HG02642 (cell line): ENCODE data around the gene PFDN6.

Experiments
- ATAC-seq: cut with Tn5 transposase; IDR thresholded peaks from one replicate; pipeline ENCODE4 v1.9.1; 2021; ENCODE audit warnings: mild to moderate bottlenecking; ENCODE audit not compliant: unreplicated experiment, poor library complexity

The PFDN6 gene

DNA sequence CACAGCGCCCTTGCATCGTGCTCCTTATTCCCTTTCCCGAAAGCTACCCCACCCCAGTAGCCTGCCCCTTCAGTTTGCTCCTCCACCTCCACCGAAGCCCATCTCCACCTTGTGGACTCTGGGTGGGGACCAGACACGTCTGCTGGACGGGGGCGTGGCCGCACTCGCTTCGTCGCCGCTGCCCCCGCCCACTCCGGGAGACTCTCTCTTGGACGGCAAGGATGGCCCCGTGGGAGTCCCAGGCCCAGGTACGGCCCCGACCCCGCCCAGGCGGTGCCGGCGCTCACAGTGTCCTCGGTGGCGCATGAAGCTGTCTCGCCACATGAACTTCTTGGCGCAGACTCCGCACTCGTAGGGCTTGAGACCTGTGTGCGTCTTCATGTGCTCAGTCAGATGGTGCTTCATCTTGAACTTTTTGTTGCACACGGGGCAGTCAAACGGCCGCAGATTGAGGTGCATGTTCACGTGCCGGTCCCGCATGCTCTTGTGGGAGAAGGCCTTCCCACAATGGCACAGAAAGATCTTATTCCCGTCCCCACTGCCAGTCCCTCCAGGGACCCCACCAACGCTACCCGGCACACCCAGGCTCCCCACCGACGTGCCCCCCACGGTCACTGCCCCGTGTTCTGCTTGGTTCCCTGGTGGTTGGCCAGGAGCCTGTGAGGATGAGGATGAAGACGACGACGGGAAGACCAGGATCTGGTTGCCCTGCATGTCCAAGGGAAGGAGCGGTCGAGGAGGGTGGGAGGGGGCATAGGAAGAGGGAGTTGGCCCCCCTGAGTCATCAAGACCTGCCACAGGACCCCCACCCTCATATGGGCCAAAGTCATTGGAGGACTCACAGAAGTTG is 25.8 kb downstream of the PFDN6 start:
- no peak for ATAC-seq

DNA sequence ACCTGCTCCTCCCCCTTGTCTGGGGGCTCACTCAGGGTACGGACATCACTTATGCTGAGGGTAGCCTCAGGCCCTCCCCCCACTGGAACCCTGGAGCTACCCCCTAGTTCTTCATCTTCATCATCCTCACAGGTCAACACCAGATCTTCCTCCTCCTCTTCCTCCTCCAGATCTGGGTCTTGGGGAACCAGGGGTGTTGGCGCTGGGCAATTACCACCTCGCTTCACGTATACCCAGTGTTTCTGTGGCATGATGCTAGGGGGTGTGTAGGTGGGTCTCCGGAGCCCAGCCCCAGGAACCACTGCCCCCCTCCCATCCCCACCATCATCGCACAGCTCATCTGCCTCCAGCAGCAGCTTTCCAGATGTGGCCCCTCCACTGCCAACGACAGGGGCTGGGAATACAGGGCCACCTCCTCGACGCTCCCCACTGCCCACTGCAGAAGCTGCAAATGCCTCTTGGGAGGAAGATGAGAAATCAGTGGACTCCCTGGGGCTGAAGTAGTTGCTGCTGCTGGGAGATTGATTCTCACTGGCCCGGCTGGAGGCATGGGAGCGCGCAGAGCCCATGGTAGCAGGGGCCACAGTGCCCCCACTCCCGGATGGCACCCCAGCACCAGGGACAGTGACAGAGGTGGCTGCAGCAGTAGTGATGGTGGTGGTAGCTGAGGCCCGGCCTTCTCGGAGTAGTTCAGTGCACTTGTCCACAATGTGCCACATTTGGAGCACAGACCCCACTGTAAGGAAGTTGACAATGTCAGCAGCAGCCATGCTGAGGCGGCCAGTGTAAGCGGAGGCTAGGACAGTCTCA is 26.6 kb downstream of the PFDN6 start:
- no peak for ATAC-seq

DNA sequence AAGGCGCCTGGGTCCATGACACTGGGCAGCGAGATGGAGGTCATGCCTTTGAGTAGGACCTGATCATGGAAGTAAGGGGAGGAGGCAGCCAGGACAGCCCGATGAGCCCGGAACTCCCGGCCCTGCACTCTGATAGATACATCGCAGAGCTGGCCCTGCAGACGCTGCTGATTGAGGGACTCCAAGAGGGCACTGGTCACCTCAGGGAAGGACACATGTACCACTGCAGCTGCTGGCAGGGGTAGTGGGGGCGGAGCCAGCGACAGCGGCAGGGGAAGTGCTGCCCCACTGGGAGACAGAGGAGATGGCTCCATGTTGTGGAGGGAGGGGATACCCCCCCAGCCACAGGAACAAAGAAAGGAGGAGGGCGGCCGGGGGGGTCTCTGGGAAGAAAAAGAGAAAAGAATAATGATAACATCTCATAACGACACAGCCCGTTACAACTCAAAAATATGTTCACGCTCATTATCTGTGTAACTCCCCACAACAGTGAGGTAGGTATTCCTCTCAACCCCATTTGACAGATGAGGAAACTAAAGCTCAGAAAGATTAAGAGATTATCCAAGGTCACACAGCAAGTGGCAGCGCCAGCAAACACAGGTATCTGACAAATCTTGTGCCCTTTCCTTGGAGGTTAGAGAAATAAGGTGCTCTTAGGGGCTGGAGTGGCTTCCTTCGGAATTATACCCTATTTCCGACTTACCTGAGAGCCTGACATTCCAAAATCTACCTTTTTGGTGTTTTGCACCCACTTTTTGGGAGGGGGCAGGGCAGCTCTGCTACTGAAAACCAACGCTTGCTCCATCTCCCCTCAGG is 27.4 kb downstream of the PFDN6 start:
- no peak for ATAC-seq

DNA sequence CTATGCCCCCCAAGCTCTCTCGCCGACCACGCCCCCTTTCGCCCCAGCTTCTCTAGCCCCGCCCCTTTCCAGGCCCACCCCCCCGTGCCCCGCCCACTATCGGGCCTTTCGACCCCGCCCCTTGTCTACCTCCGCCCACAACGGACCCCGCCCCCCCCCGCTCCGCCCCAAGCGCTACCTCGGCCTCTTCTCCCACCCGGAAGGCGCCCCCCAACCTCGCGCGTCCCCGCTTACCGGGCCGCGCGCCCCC is 27.9 kb downstream of the PFDN6 start:
- ATAC-seq: no peak

DNA sequence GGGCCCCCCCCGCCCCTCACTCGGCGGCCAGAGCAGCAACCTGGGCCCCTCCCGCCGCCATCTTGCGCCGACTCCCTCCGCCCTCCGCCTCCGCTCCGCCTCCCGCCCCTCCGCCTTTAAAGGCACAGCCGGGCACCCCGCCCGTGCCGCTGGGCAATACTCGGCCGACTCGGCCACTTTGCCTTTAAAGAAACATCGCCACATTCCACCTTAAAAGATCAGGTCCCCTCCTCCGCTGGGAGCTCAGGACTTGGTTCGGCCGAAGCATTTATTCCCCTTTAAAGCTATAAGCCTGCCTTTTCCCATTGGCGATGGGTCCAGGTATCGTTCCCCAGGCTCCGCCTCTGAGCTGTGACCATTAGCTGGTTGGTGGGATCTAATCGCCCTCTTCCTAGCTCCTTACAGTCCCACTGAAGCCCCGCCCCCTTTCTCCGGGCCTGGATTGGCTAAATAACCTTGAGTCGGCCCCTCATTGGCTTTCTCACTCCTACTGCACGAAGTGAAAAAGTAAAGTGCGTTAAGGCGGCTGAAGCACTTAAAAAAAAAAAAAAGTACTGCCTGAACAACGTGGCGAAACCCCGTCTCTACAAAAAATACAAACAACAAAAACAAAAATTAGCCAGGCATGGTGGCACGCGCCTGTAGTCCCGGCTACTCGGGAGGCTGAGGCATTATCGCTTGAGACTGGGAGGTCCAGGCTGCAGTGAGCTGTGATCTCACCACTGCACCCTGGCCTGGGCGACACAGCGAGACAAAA is 28.4 kb downstream of the PFDN6 start, which contains the start of gene ZBTB22:
Gene ZBTB22 (minus strand): TSS at position 76 of the 757 bp plus-strand sequence. CDS start 828 bp downstream, outside the sequence.
- peak; percentile 57 for ATAC-seq

DNA sequence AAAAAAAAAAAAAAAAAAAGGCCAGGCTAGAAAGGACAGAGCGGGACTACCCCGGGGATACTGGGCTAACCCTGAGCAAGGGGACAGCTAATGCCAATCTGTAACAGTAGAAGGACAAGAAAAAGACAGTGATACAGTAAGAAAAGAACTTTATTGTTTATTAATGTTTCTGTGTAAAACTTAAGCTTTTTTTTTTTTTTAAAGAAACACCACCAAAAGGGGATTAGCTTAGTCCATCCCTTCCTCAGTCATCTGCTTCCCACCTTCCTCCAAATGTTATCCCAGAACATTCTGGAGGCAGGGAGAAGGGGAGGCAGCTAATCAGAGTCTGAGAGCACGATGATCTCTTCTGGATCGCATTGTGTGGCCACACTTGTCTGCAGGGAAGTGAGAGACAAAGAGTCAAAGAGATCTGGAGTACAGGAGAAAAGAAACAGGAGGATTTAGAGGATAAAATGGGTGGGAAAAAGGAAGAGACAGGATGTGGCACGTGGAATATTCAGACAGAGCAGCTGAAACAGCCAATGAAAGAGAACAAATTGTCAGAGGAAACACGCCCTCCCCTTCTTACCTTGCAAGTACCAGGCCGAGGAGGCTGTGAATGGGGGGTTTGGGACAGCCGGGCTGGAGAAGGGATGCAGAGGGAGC is 29.1 kb downstream of the PFDN6 start:
- ATAC-seq: no peak

DNA sequence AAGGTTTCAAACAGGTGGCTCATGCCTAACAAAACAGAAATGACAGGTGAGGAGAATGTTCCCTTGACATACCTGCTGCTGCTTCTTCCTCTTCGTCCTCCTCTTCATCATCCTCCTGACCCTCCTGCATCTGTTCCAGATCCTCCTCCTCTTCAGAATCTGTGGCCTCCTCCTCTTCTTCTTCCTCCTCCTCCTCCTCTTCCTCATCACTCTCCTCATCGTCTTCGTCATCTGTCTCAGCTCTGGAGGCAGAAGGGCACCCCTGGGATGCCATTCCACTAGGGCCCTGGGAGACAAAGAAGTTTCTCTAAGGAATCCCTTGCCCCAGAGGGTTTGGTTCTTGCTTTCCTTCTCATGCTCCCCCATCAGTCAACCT is 30.5 kb downstream of the PFDN6 start:
- ATAC-seq: no peak

DNA sequence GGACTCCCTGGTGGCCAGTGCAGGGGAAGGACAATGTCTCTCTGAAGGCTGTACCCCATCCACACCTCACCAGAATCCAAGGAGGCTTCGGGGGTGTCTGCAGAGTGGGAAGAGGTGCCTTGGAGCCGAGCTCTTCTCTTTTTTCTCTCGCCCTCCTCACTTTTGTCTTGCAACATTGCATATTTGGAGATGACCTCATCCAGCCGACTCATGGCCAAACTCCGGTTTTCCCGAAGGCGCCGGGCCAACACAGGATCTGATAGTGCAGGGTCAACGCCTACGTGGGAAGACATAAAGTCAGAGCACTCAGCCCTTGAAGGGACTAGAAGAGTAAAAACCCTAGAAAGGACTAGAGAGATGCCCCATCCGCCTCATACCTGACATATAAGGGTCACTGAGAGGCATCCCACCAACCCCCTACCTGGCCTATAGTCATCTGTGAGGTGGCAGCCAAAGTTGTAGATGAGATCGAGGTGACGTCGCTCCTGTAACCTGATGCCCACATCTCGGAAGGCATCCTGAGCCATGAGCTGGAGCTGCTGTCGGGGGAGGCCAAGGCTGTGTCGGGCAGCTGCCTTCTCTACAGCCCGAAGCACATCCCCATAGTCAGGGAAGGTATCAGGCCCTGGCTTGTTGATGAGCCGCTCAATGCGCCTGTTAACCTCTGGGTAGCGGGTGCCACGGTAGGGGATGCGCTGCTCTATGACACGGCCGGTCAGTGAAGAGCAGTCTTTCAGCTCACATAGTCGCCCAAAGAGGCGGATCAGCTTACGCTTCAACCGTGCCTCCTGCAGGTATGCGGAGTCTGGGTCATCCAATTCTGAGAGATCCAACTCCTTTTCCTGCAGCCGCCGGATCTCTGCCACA is 31.1 kb downstream of the PFDN6 start:
- ATAC-seq: no peak

DNA sequence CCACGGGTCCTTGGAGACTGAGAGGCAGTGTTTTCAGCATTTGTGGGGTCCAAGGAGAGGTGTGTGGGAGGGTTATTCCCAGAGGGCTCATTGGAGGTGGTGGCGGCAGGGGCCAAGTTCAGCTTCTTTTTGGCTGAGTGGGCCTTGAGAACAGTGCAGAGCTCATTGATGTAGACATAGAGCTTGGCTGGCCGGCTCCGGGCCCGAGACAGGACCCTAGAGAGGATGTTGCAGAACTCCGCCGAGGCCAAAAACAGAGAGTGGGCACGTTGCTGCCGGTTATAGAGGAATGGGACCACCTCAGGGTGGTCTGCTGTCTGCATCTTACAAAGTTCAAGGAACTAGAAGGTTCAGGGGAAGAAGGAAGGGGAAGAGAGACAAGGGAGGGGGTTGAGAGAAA is 31.8 kb downstream of the PFDN6 start:
- no peak for ATAC-seq

DNA sequence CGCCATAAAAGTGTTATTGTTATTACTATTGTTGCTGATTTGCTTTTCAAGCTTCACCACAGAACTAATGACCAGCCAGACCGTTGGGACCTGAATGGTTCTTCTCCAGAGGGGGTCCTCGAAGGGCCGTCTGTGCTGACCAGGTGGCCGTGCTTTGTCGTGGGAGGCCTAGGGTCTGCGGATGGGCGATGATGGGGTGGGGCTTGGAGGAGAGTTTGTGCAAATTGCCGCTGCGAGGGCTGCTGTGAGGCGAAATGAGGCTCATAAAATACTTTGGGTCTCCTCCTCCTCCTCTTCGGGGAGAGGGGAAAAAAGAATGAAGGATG is 34.2 kb downstream of the PFDN6 start:
- ATAC-seq: no peak

DNA sequence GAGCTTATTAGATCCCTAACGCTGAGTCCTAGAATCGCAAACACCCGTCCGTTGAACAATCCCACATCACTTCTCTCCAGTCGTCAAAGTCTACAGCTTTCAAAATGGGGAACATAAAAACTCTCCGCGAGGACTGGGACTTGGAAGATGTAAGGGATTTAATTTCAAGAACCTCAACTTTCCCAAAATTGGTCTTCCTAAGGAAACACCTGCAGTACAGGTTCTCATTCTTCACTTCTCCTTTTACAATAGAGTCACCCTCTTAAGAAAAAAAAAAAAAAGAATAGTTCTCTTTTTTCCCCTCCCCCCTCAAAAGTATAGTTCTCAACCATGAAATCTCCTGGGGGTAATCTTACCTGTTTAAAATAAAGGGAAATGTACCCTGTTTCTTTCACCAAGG is 34.7 kb downstream of the PFDN6 start:
- ATAC-seq: no peak

DNA sequence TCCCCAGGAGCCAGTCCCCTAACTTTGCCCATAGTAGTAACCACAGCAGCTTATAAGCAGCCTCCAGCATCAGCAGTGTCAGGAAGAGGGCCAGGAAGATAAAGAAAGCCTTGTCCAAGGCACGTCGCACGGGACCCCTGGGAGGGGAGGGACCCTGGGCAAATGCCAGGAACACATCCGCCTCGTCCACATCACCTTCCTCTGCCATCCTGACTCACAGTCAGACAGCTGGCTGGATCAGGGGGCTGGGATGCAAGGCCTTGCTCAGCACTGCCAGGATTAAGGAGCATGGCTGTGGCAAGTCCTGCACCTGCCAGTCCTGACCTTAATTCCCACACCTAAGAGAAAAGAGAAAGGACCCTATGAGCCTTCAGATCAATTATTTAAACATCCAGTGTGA is 39.7 kb downstream of the PFDN6 start:
- no peak for ATAC-seq

DNA sequence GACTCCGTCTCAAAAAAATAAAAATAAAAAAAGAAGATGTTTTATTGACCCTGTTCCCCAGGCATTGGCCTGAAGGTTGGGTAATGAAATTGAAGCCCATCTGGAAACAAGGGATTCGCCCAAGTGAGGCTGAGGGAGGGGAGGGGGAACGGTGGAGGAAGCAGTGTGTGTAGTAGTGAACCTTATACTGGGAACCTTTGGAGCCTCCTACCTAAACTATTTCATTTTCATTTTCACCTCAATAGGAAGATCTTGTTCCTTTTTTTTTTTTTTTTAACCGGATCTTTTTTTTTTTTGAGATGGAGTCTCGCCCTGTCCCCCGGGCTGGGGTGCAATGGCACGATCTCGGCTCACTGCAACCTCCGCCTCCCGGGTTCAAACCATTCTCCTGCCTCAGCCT is 41.3 kb downstream of the PFDN6 start:
- no peak for ATAC-seq

DNA sequence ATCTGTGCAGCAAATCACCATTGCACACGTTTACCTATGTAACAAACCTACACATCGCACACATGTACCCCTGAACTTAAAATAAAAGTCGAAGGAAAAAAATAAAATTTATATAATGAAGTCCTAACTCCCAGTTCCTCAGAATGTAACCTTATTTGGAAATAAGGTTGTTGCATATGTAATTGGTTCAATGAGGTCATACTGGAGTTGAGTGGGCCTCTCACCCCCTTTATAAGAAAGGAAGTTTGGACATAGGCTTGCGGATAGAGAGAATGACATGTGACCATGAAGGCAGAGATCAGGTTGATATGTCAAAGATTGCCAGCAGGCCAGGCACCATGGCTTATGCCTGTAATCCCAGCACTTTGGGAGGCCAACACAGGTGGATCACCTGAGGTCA is 44.3 kb downstream of the PFDN6 start:
- ATAC-seq: no peak

DNA sequence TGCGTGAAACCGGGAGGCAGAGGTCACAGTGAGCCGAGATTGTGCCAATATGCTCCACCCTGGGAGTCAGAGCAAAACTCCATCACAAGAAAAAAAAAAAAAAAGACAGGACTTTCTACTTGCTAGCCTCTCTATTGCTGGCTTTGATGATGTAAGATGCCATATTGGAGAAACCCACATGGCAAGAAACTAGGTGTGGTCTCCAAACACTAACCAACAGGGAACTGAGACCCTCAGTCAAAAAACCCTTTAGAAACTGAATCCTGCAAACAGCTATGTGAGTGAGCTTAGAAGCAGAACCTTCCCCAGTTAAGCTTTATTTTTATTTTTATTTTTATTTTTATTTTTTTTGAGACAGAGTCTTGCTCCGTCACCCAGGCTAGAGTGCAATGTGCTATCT is 46.5 kb downstream of the PFDN6 start:
- ATAC-seq: no peak

DNA sequence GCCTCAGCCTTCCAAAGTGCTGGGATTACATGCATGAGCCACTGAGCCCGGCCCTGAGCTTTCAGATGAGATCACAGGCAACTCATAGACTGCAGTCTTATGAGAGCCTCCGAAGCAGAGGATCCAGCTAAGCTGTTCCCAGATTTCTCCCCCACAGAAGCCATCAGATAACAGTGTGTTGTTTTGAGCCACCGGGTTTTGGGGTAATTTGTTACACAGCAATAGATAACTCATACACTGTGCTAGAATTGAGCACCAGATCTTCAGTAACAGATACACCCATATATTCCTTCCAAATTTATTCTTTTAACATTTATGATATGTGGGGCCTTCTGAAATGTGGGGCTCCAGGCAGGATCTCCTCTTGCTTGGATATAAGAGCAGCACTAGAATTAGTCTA is 47.1 kb downstream of the PFDN6 start:
- ATAC-seq: no peak

DNA sequence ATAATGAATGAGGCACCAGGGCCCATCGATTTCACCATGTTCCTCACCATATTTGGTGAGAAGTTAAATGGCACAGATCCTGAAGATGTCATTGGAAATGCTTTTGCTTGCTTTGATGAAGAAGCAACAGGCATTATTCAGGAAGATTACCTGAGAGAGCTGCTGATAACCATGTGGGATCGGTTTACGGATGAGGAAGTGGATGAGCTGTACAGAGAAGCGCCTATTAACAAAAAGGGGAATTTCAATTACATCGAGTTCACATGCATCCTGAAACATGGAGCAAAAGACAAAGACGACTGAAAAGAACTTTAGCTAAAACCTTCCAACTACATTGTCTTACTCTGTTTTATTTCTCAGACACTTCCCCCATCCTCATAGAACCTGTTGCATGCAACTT is 49.8 kb downstream of the PFDN6 start:
- ATAC-seq: no peak
